Panc1 (cell line): Measurements from ENCODE around the gene RNASEH2B. TPM values are rescaled to one million over a fixed set of nuclear protein-coding genes. Genes with fewer than 3 reads are reported as not detected.

Source experiments
- ATAC-seq: fragments of 200-7000 bp; cut with Tn5 transposase; 2 replicates; pipeline ENCODE4 v1.9.1; 2020; ENCODE audit warnings: mild to moderate bottlenecking, moderate library complexity
- BruUV-seq: library from RNA; stranded (reverse); fragments of 400-500 nt; replicated peaks from 2 replicates; lab custom pipeline; 2021; lab: Mats Ljungman, UMichigan
- CTCF ChIA-PET: fragments of 300-600 bp; sonication (Branson Sonifier 250); formaldehyde crosslinking; loops from one replicate; lab custom pipeline; 2022; ENCODE audit warnings: antibody characterized with exemption; lab: Charles Lee
- POLR2A ChIA-PET: fragments of 300-600 bp; sonication (Branson Sonifier 250); formaldehyde crosslinking; loops from one replicate; lab custom pipeline; 2022; ENCODE audit warnings: antibody characterized with exemption; lab: Charles Lee
- DNase-seq: peaks from one replicate; pipeline ENCODE4 v3.0.0-alpha.2; 2010; ENCODE audit warnings: low read depth, low spot score
- H3K27ac ChIP-seq: 2 replicates; pipeline ENCODE4 v1.5.1; 2011; ENCODE audit warnings: mild to moderate bottlenecking, low read length, inconsistent platforms
- H3K27me3 ChIP-seq: fragments of 200-500 bp; sonication (Bioruptor generic); 2 replicates; pipeline ENCODE4 v1.6.0; 2014; ENCODE audit warnings: low read length, inconsistent platforms; ENCODE audit not compliant: control insufficient read depth, insufficient read depth
- H3K36me3 ChIP-seq: fragments of 200-500 bp; sonication (Bioruptor generic); 2 replicates; pipeline ENCODE4 v1.5.1; 2014; ENCODE audit warnings: inconsistent platforms, mild to moderate bottlenecking, low read length, moderate library complexity; ENCODE audit not compliant: control insufficient read depth, insufficient read depth
- H3K4me1 ChIP-seq: 2 replicates; pipeline ENCODE4 v1.5.1; 2011; ENCODE audit warnings: inconsistent platforms, mild to moderate bottlenecking, low read length, moderate library complexity; ENCODE audit not compliant: control insufficient read depth, insufficient read depth
- H3K4me3 ChIP-seq, 2 experiments: 2 replicates each; pipeline ENCODE4 v1.5.1; 2011 to 2012; ENCODE audit warnings: low read depth in 2 of 2, low read length in 2 of 2, mild to moderate bottlenecking in 2 of 2, inconsistent platforms in 1 of 2, moderate library complexity in 1 of 2
- H3K9me3 ChIP-seq: fragments of 200-500 bp; sonication (Bioruptor generic); 2 replicates; pipeline ENCODE4 v1.5.1; 2014; ENCODE audit warnings: low read depth, mild to moderate bottlenecking, inconsistent platforms, low read length, moderate library complexity; ENCODE audit not compliant: control insufficient read depth, insufficient read depth
- CTCF ChIP-seq: fragments of 450-650 bp; IDR thresholded peaks from 2 replicates; pipeline ENCODE4 v1.5.1; 2017; ENCODE audit warnings: mild to moderate bottlenecking
- POLR2AphosphoS5 ChIP-seq: IDR thresholded peaks from 2 replicates; pipeline ENCODE4 v1.6.1; 2012; ENCODE audit warnings: mild to moderate bottlenecking, low read depth, low read length, moderate library complexity
- REST ChIP-seq, 2 experiments: IDR thresholded peaks; 2 replicates each; pipeline ENCODE4 v1.6.1; 2011 to 2012; ENCODE audit warnings: low read depth in 2 of 2, control low read depth in 1 of 2, low read length in 1 of 2, mild to moderate bottlenecking in 1 of 2, moderate library complexity in 1 of 2; ENCODE audit not compliant: insufficient read depth in 1 of 2
- SIN3A ChIP-seq: IDR thresholded peaks from 2 replicates; pipeline ENCODE4 v1.6.1; 2012; ENCODE audit warnings: low read depth, mild to moderate bottlenecking, low read length, moderate library complexity, borderline replicate concordance; ENCODE audit not compliant: insufficient read depth
- TCF7L2 ChIP-seq: IDR thresholded peaks from 2 replicates; pipeline ENCODE4 v1.6.1; 2011; ENCODE audit warnings: mild to moderate bottlenecking, low read depth, low read length, inconsistent platforms
- in situ Hi-C: cut with HindIII; loops from 2 replicates; pipeline ENCODE4 v1.10.0; 2016; ENCODE audit warnings: low sequenced_read_pairs, low pct_unique_long_range_greater_than_20kb
- intact Hi-C: fragments of 100-400 bp; cut with micrococcal nuclease; formaldehyde crosslinking; loops from one replicate; pipeline ENCODE4 v1.10.0; 2022; ENCODE audit not compliant: unreplicated experiment
- total RNA-seq: library from RNA; stranded (reverse); gene quantifications from one replicate; pipeline ENCODE4 v1.2.1, GENCODE V29; 2021; ENCODE audit not compliant: unreplicated experiment

The RNASEH2B gene
- total RNA-seq, 1 experiment from 2014 or later, result 37.8 TPM

- H3K4me1 ChIP-seq, result no peaks in the 10 kb centered on the region
- no peak overlapping the region for H3K4me3 ChIP-seq
- in situ Hi-C loops (no loop called here), intact Hi-C loops (no loop called here)
- ChIA-PET CTCF (no interaction called here), POLR2A (no interaction called here)
- DNase-seq (no peak), ATAC-seq (no peak)
- no peaks in the 10 kb centered on the region for H3K27me3 ChIP-seq
- H3K9me3 ChIP-seq, result no peaks in the 10 kb centered on the region
- H3K36me3 ChIP-seq, result no peaks in the 10 kb centered on the region
- no TSS peak for BruUV-seq
- TF ChIP-seq SIN3A, result no peak
- TF ChIP-seq POLR2AphosphoS5, result no peak
- TF ChIP-seq TCF7L2, result no peak
- no peak for TF ChIP-seq CTCF
- TF ChIP-seq REST (IDR thresholded peaks at IDR 0.05; ENCODE audit: insufficient read depth in 1 of 2, low read depth in 2 of 2, low read length in 1 of 2), result no peak
- no peak overlapping the region for H3K27ac ChIP-seq
Measured at GRCh38 chr13:51001335-51001734, 91.7 kb downstream of the RNASEH2B start.

GRCh38 chr13:51002736-51003135 is 93.1 kb downstream of the RNASEH2B start:
- Histone ChIP-seq H3K4me1 (no peaks in the 10 kb centered on the region), H3K4me3 (no peak overlapping the region), H3K27me3 (no peaks in the 10 kb centered on the region), H3K9me3 (no peaks in the 10 kb centered on the region), H3K27ac (no peak overlapping the region), H3K36me3 (no peaks in the 10 kb centered on the region)
- DNase-seq (no peak), ATAC-seq (no peak)
- no peak for TF ChIP-seq POLR2AphosphoS5
- TF ChIP-seq SIN3A, result no peak
- no peak for TF ChIP-seq TCF7L2
- TF ChIP-seq CTCF, result no peak
- TF ChIP-seq REST (IDR thresholded peaks at IDR 0.05; ENCODE audit: insufficient read depth in 1 of 2, low read depth in 2 of 2, low read length in 1 of 2), result no peak
- CTCF ChIA-PET, result no interaction called here
- POLR2A ChIA-PET, result no interaction called here
- in situ Hi-C loops (no loop called here), intact Hi-C loops (no loop called here)
- no TSS peak for BruUV-seq
